HG02884 (cell line): ENCODE data around the gene FN1.

ENCODE experiments used
- ATAC-seq: cut with Tn5 transposase; IDR thresholded peaks from one replicate; pipeline ENCODE4 v1.9.1; 2021; ENCODE audit warnings: mild to moderate bottlenecking, moderate library complexity; ENCODE audit not compliant: unreplicated experiment

The FN1 gene

GRCh38 chr2:215435870-215436704 is at the start of gene FN1:
Gene FN1, minus strand, starts transcription at chr2:215436068. Its CDS starts 266 bp downstream, at chr2:215435802.
- ATAC-seq = peak; percentile 79

DNA sequence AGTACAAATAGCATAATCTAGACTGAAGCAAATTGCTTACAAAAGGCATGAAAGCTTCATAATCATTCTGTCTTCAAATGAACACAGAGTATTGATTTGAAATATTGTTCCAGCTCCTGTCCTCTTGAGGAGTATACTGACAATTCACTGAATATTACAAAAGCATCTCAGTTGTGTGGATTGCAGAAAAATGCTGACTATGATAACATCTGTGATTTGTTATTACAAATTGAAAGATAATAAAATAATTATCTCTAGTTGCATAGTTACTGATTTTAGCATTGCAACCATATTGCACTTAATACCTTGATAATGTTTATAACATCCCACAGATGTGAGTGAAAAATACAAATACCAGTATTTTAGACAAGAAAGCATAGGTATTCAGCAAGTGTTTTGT is 49.2 kb upstream of the FN1 start:
- no peak for ATAC-seq

DNA sequence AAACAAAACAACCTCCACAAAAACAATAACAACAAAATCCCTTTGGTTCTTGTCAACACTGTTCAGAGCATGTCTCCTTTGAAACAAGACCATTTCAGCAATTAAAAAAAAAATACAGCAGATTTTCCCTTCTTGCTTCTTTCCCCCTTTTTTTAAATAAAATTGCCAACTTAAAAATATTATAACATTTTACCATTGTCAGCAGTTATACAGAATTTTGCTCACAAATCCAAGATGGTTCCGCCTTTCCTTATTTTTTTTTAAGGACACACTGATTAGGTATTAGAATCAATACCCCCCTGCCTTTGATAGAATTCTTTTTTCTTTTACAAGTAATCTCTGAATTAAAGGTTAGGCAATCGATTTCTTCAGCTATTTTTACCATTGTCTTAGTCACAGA is 48.7 kb upstream of the FN1 start:
- no peak for ATAC-seq

DNA sequence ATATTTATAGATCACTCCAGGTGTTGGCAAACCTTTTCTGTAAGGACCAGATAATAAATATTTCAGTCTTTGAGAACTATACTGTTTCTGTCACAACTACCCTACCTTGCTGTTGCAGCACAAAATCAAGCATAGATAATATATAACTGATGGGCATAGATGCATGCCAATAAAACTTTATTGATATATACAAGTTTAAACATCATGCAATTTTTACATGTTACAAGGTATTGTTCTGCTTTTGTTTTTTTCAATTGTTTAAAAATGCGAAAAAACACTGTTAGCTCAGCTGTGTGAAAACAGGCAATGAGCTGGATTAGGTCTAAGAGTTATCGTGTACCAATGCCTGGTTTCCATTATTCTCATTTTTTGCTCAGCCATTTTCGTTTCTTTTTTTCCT is 47.6 kb upstream of the FN1 start:
- ATAC-seq = no peak

GRCh38 chr2:215479536-215480240 is 43.8 kb upstream of the FN1 start:
- no peak for ATAC-seq

DNA sequence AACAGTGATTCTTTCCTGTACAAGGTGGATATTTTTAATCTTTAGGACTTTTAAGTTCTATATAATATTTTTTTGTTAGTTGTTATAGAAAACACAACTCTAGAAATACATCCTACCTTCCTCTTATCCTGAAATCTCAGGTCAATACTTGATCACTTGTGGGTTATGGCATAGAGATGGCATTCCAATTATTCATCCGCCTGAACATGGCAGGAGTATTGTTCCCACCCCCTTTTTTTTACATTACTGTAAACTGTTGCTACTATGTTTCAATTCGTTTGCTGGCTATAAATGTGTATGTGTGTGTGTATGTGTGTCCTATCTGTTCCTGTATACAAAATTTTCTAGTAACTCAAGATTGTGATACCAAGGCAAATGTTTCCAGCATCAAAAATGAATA is 43.3 kb upstream of the FN1 start:
- ATAC-seq = no peak

DNA sequence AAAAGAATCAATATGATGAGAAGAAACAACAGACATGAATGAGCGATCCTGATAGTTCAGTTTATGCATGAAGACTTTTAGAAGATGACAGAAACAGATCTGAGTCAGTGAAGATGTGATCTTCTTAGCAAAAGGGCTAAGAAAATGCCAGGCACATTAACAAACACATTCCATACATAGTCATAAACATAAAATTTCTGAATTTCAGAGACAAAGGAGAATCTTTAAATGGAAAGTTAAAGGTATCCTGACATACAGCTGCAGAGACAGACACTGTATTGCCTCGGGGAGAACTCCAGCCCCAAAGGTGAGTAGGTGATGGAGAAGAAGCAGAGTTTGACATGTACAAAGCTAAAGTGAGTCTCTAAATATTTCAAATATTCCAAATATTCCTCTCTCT is 40.6 kb upstream of the FN1 start:
- ATAC-seq = no peak

DNA sequence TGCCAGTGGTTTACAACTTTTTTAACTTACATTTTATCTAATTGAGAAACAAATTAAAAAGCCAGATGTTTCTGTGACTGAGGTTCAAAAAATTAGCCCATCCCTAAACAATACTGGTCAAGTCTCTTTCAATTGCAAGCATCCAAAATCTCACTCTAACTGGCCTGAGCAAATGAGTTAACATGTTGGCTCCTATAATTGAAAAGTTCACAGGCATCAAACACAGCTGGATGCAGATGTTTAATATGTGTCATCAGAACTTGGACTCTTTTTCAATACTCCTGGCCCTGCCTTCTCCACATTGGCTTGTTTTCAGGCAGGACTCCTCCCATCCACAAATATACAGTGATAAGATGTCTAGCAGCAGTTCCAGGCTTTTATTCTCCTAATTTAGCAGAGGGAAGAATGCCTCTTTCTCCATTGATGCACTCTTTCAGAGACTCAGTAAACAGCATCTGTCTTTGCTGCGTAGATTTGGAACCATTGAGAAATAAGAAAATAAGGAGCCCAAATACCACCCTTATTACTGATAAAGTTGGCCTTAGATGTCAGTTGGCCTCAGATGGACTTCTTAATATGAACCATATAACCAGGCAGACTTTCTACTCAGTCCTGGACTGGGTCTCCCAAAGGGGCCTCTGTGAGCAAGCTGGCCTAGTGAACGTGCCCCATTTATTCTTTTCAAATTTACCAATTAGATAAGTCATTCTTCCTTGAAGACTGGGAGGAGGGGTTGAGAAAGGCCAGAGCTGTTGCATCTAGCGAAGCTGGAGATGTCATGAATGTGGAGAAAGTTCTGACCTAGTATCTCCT is 30.4 kb upstream of the FN1 start:
- no peak for ATAC-seq

GRCh38 chr2:215465256-215465655 is 29.4 kb upstream of the FN1 start:
- no peak for ATAC-seq

- no peak for ATAC-seq
Observed at GRCh38 chr2:215461836-215462532, 26.1 kb upstream of the FN1 start.

DNA sequence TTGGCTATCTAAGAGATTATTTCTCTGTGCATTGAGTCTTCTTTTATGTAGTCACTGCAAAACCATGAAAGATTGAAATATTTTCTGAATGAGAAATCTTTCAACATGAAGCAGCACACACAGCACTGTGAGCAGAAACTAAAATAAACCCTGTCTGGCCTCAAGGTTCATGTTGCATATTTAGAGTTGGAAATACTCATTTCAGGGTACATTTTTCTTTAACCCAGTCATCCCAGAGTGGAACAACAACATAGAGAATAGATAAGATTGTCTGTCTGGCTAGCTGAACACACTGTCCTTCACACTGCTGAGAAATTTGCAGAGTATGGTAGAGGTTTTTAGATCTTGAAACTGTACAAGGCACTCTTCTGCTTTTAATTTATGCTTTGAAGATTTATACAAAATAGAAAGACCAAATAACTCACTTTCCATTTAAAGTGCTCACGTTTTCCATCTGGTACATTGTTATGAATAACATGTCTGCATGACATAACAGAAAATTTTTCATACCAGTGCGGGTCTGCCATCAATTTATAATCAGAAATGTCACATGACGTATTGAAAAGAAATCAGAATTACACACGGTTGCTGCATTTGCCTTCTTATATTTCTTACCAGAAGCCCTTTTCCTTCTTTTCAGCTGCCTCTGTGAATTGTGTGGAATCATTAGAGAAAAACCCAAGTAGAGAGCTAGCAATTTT is 25.0 kb upstream of the FN1 start:
- no peak for ATAC-seq

- no peak for ATAC-seq
Observed at GRCh38 chr2:215455958-215456357, 20.1 kb upstream of the FN1 start.

GRCh38 chr2:215454519-215455246 is 18.8 kb upstream of the FN1 start:
- ATAC-seq = peak; percentile 67

GRCh38 chr2:215452725-215453124 is 16.9 kb upstream of the FN1 start:
- no peak for ATAC-seq

- no peak for ATAC-seq
Observed at GRCh38 chr2:215451012-215451756, 15.3 kb upstream of the FN1 start.

GRCh38 chr2:215450188-215451011 is 14.5 kb upstream of the FN1 start:
- ATAC-seq = no peak

DNA sequence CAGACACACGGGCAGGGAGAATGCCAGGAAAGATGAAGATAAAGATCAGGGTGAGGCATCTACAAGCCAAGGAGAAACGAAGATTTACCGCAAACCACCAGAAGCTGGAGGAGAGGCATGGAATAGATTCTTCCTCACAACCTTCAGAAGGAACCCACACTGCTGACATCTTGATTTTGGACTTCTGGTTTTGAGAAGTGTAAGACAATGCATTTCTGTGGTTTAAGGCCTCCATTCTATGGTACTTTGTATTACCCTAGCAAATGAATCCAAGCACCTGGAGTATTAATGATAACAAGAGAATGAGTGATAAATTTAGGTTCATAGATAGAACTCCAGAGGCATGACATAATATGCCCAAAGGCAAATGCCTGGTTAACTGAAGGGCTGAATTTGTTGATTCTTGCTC is 11.8 kb upstream of the FN1 start:
- no peak for ATAC-seq

DNA sequence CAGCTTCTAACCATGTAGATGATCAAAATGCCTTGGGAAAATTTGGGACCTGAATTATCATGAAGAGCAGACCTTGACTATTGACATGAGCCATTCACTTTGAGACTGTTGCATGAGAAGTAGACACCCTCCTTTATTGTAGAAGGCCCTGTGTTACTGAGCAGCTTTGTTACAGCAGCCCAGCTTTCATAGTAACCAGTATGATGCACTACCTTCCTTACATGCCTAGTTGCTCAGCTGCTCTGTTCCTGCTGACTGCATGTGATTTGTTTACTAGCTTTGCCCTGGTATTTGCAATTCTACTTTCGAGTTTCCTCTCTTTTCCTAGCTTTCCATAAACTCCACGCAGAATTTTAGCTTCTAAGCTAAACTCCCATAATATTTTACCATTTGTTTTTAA is 11.2 kb upstream of the FN1 start:
- ATAC-seq = no peak
